Measurements from ENCODE around the gene PACS1.

DNA sequence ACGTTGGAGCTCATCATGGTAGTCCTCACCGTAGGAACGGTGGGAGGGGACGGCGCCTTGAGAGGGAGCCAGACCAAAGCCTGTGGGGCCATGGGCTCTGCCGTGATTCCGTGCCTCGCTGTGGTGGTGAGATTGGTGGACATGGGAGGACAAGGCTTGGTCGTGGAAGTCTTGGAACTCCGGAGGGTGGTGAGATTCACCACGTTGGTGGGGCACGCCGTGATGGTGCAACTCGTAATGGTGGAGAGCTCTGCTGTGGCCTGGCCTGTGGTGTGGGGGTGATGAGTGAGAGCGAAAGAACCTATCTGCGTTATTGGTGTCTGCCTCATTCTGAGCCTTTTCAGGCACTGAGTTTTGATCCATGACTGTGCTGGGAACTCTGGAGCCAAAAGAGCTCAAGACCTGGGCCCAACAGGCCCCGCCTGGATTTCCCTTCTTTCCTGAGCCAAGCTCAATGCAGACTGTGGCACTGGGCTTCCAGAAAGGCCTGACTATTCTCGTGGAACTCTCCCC, 44.0 kb upstream of the PACS1 start, which contains the start of gene CATSPER1:
- TF ChIP-seq, protein P1, sequence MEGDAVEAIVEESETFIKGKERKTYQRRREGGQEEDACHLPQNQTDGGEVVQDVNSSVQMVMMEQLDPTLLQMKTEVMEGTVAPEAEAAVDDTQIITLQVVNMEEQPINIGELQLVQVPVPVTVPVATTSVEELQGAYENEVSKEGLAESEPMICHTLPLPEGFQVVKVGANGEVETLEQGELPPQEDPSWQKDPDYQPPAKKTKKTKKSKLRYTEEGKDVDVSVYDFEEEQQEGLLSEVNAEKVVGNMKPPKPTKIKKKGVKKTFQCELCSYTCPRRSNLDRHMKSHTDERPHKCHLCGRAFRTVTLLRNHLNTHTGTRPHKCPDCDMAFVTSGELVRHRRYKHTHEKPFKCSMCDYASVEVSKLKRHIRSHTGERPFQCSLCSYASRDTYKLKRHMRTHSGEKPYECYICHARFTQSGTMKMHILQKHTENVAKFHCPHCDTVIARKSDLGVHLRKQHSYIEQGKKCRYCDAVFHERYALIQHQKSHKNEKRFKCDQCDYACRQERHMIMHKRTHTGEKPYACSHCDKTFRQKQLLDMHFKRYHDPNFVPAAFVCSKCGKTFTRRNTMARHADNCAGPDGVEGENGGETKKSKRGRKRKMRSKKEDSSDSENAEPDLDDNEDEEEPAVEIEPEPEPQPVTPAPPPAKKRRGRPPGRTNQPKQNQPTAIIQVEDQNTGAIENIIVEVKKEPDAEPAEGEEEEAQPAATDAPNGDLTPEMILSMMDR (conservative IDR thresholded peaks at IDR 0.05 in 1 of 2, IDR thresholded peaks at IDR 0.05 in 1 of 2; ENCODE audit: low read depth in 1 of 2, low read length in 2 of 2): no peak
- no peak for TF ChIP-seq EZH2 (IDR thresholded peaks at IDR 0.05; ENCODE audit: low read length, missing control alignments)

Data from fibroblast of lung (primary cell).